HepG2 (cell line): ENCODE data around the gene TBC1D1. TPM values are rescaled to one million over a fixed set of nuclear protein-coding genes. Genes with fewer than 3 reads are reported as not detected.

Experiments
- ARHGAP35 ChIP-seq: sonication (generic); formaldehyde crosslinking; IDR thresholded peaks from 2 replicates; pipeline ENCODE4 v1.9.0; 2022; ENCODE audit warnings: mild to moderate bottlenecking, inconsistent platforms, moderate library complexity, missing genetic modification reagents, borderline replicate concordance
- BCLAF1 ChIP-seq: fragments of 450-650 bp; IDR thresholded peaks from 2 replicates; pipeline ENCODE4 v1.6.1; 2017; ENCODE audit warnings: mild to moderate bottlenecking
- FOXP1 ChIP-seq, 2 experiments: fragments of 450-650 bp in 1 of 2; IDR thresholded peaks; 2 replicates each; pipeline ENCODE4 v1.6.1; 2017 to 2018; ENCODE audit warnings: antibody characterized with exemption in 1 of 2
- NFAT5 ChIP-seq: sonication (generic); formaldehyde crosslinking; IDR thresholded peaks from 2 replicates; pipeline ENCODE4 v1.4.0; 2020; ENCODE audit warnings: missing genetic modification reagents
- TBP ChIP-seq: sonication (generic); formaldehyde crosslinking; IDR thresholded peaks from 2 replicates; pipeline ENCODE4 v1.5.0; 2020; ENCODE audit warnings: missing genetic modification reagents
- YY1 ChIP-seq: IDR thresholded peaks from 2 replicates; pipeline ENCODE4 v1.6.1; 2011; ENCODE audit warnings: low read length, low read depth, moderate library complexity, mild to moderate bottlenecking; ENCODE audit not compliant: insufficient read depth, insufficient replicate concordance
- ZBTB26 ChIP-seq: IDR thresholded peaks from 2 replicates; pipeline ENCODE4 v1.6.1; 2016; ENCODE audit warnings: missing compliant biosample characterization, missing genetic modification reagents, borderline replicate concordance
- ZNF230 ChIP-seq: sonication (generic); formaldehyde crosslinking; IDR thresholded peaks from 2 replicates; pipeline ENCODE4 v1.4.0; 2020; ENCODE audit warnings: mild to moderate bottlenecking, missing genetic modification reagents
- ZNF776 ChIP-seq: sonication (generic); formaldehyde crosslinking; IDR thresholded peaks from 2 replicates; pipeline ENCODE4 v1.4.0; 2020; ENCODE audit warnings: mild to moderate bottlenecking, missing genetic modification reagents
- polyA plus RNA-seq, 8 experiments: library from polyadenylated mRNA; depleted of rRNA in 3 of 8; stranded (reverse) in 7 of 8; unstranded in 1 of 8; fragments of >200 nt; fragmentation: Illumina TruSeq in 4 of 8; extraction: Trizol in 4 of 8; gene quantifications; 2 replicates each; pipeline versions ENCODE4 v1.2.1 to v1.2.3, GENCODE V29; 2011 to 2016; ENCODE audit warnings: low read depth in 4 of 8, missing spikeins in 1 of 8, mixed read lengths in 1 of 8; ENCODE audit not compliant: insufficient read depth in 1 of 8
- total RNA-seq, 5 experiments: library from RNA; depleted of rRNA; stranded (reverse); fragments of >200 nt; fragmentation: Illumina TruSeq; extraction: Trizol; gene quantifications; 2 replicates each; pipeline ENCODE4 v1.2.3, GENCODE V29; 2016; ENCODE audit warnings: low read depth in 1 of 5

Gene TBC1D1
- total and polyA plus RNA-seq, 2 of the 13 experiments (the other 11 are each of a cell fraction or from before 2014, with no cell fraction given) = 37.3 to 62.8 TPM

- TF ChIP-seq BCLAF1 (no peak), FOXP1 (IDR thresholded peaks at IDR 0.05) (no peak), FOXP1 (CRISPR knock-in tag; IDR thresholded peaks at IDR 0.05) (no peak), ZNF776 (no peak), YY1 (no peak), ZNF230 (CRISPR knock-in tag) (no peak), ZBTB26 (CRISPR knock-in tag) (no peak), ARHGAP35 (CRISPR knock-in tag) (no peak), TBP (CRISPR knock-in tag) (no peak), NFAT5 (CRISPR knock-in tag) (no peak)
- TF ChIP-seq, all 625 proteins: peak for 0
Observed at GRCh38 chr4:38009421-38009820, 118.5 kb downstream of the TBC1D1 start (continued).
